HEK293 (cell line): ENCODE data around the gene MYOM1.

ENCODE experiments used
- CTCF ChIA-PET: fragments of 350-600 bp; formaldehyde crosslinking; extraction: SDS; loops from one replicate; lab custom pipeline; 2021; ENCODE audit warnings: antibody characterized with exemption; lab: Yijun Ruan, JAX
- POLR2A ChIA-PET: fragments of 300-600 bp; formaldehyde crosslinking; extraction: SDS; loops from one replicate; lab custom pipeline; 2020; ENCODE audit warnings: antibody characterized with exemption, inconsistent platforms; lab: Yijun Ruan, JAX
- H3K27ac ChIP-seq: fragments of 200-500 bp; sonication (Bioruptor generic); 2 replicates; pipeline ENCODE4 v1.5.1; 2014; ENCODE audit warnings: low read depth, low read length, control low read depth, inconsistent platforms; ENCODE audit errors: extremely low read depth
- H3K36me3 ChIP-seq, 2 experiments: fragments of 200-500 bp in 1 of 2; sonication (Bioruptor generic) in 1 of 2; 1 replicate in 1 of 2; 2 replicates in 1 of 2; pipeline ENCODE4 v1.5.1; 2014 to 2017; ENCODE audit warnings: inconsistent platforms in 2 of 2, low read length in 2 of 2; ENCODE audit not compliant: control insufficient read depth in 2 of 2, insufficient read depth in 1 of 2
- H3K4me1 ChIP-seq: fragments of 200-500 bp; sonication (Bioruptor generic); 2 replicates; pipeline ENCODE4 v1.5.1; 2014; ENCODE audit warnings: mild to moderate bottlenecking, low read length, inconsistent platforms; ENCODE audit not compliant: control insufficient read depth, insufficient read depth
- H3K4me3 ChIP-seq: 2 replicates; pipeline ENCODE4 v1.5.1; 2011; ENCODE audit warnings: low read depth, mild to moderate bottlenecking, control low read depth, low read length, moderate library complexity
- H3K9me3 ChIP-seq: fragments of 200-500 bp; sonication (Bioruptor generic); 2 replicates; pipeline ENCODE4 v1.5.1; 2014; ENCODE audit warnings: low read depth, low read length, inconsistent platforms; ENCODE audit not compliant: control insufficient read depth, insufficient read depth
- KLF8 ChIP-seq: fragments of 450-650 bp; formaldehyde crosslinking; IDR thresholded peaks from 2 replicates; pipeline ENCODE4 v1.5.1; 2016; ENCODE audit warnings: missing biosample characterization, missing genetic modification characterization
- MEIS1 ChIP-seq: sonication (generic); formaldehyde crosslinking; IDR thresholded peaks from 2 replicates; pipeline ENCODE4 v1.8.1; 2022; ENCODE audit warnings: missing genetic modification reagents, mild to moderate bottlenecking, borderline replicate concordance
- OSR2 ChIP-seq: fragments of 450-650 bp; formaldehyde crosslinking; IDR thresholded peaks from 2 replicates; pipeline ENCODE4 v1.5.1; 2016; ENCODE audit warnings: missing biosample characterization, missing genetic modification characterization
- ZBTB48 ChIP-seq: fragments of 450-650 bp; formaldehyde crosslinking; IDR thresholded peaks from 2 replicates; pipeline ENCODE4 v1.5.1; 2016; ENCODE audit warnings: missing biosample characterization, missing genetic modification characterization
- ZNF114 ChIP-seq: fragments of 450-650 bp; formaldehyde crosslinking; IDR thresholded peaks from 2 replicates; pipeline ENCODE4 v1.5.0; 2017; ENCODE audit warnings: missing biosample characterization, missing genetic modification characterization
- ZNF174 ChIP-seq: fragments of 450-650 bp; formaldehyde crosslinking; IDR thresholded peaks from 2 replicates; pipeline ENCODE4 v1.5.0; 2017; ENCODE audit warnings: missing biosample characterization, mild to moderate bottlenecking, missing genetic modification characterization
- ZNF202 ChIP-seq: fragments of 450-650 bp; formaldehyde crosslinking; IDR thresholded peaks from 2 replicates; pipeline ENCODE4 v1.5.1; 2016; ENCODE audit warnings: missing biosample characterization, missing genetic modification characterization, borderline replicate concordance
- ZNF214 ChIP-seq: fragments of 450-650 bp; formaldehyde crosslinking; IDR thresholded peaks from 2 replicates; pipeline ENCODE4 v1.5.1; 2017; ENCODE audit warnings: missing biosample characterization, mild to moderate bottlenecking, missing genetic modification characterization, borderline replicate concordance
- ZNF24 ChIP-seq: fragments of 450-650 bp; formaldehyde crosslinking; IDR thresholded peaks from 2 replicates; pipeline ENCODE4 v1.5.1; 2016; ENCODE audit warnings: missing biosample characterization, missing genetic modification characterization
- ZNF274 ChIP-seq, 2 experiments: fragments of 200-500 bp in 1 of 2; fragments of 450-650 bp in 1 of 2; sonication (Bioruptor generic) in 1 of 2; formaldehyde crosslinking in 1 of 2; IDR thresholded peaks; 2 replicates each; pipeline versions ENCODE4 v1.5.1 to v1.6.1; 2014 to 2016; ENCODE audit warnings: borderline replicate concordance in 1 of 2, inconsistent platforms in 1 of 2, low read length in 1 of 2, missing biosample characterization in 1 of 2, missing genetic modification characterization in 1 of 2
- ZNF311 ChIP-seq: fragments of 450-650 bp; formaldehyde crosslinking; IDR thresholded peaks from 2 replicates; pipeline ENCODE4 v1.5.1; 2017; ENCODE audit warnings: missing biosample characterization, missing genetic modification characterization, borderline replicate concordance
- ZNF391 ChIP-seq: fragments of 450-650 bp; formaldehyde crosslinking; IDR thresholded peaks from 2 replicates; pipeline ENCODE4 v1.5.1; 2016; ENCODE audit warnings: low read depth, missing biosample characterization, missing genetic modification characterization, borderline replicate concordance
- ZNF501 ChIP-seq: fragments of 450-650 bp; formaldehyde crosslinking; IDR thresholded peaks from 2 replicates; pipeline ENCODE4 v1.5.1; 2016; ENCODE audit warnings: missing biosample characterization, missing genetic modification characterization
- ZNF558 ChIP-seq: fragments of 450-650 bp; formaldehyde crosslinking; IDR thresholded peaks from 2 replicates; pipeline ENCODE4 v1.5.1; 2016; ENCODE audit warnings: missing biosample characterization, missing genetic modification characterization
- ZNF571 ChIP-seq: fragments of 450-650 bp; formaldehyde crosslinking; IDR thresholded peaks from 2 replicates; pipeline ENCODE4 v1.5.0; 2017; ENCODE audit warnings: missing biosample characterization, missing genetic modification characterization
- ZNF76 ChIP-seq: fragments of 450-650 bp; formaldehyde crosslinking; IDR thresholded peaks from 2 replicates; pipeline ENCODE4; 2016; ENCODE audit warnings: low read depth, missing biosample characterization, missing genetic modification characterization, borderline replicate concordance
- ZNF843 ChIP-seq: fragments of 450-650 bp; formaldehyde crosslinking; IDR thresholded peaks from 2 replicates; pipeline ENCODE4 v1.5.1; 2016; ENCODE audit warnings: missing biosample characterization, missing genetic modification characterization
- ZSCAN23 ChIP-seq: fragments of 450-650 bp; formaldehyde crosslinking; IDR thresholded peaks from 2 replicates; pipeline ENCODE4 v1.5.1; 2016; ENCODE audit warnings: missing biosample characterization, missing genetic modification characterization
- TF ChIP-seq, protein P1 (sequence below): fragments of 450-650 bp; formaldehyde crosslinking; optimal IDR thresholded peaks from 2 replicates; pipeline ENCODE3; 2016; ENCODE audit warnings: missing biosample characterization, mild to moderate bottlenecking, missing genetic modification characterization
- TF ChIP-seq, protein P2 (sequence below): fragments of 450-650 bp; formaldehyde crosslinking; IDR thresholded peaks from 2 replicates; pipeline ENCODE4 v1.5.1; 2017; ENCODE audit warnings: missing biosample characterization, missing genetic modification characterization
- TF ChIP-seq, protein P3 (sequence below): fragments of 450-650 bp; formaldehyde crosslinking; IDR thresholded peaks from 2 replicates; pipeline ENCODE4 v1.5.1; 2016; ENCODE audit warnings: missing biosample characterization, missing genetic modification characterization, borderline replicate concordance
- TF ChIP-seq, protein P4 (sequence below): fragments of 450-650 bp; formaldehyde crosslinking; IDR thresholded peaks from 2 replicates; pipeline ENCODE4 v1.5.1; 2016; ENCODE audit warnings: missing biosample characterization, missing genetic modification characterization
- TF ChIP-seq, protein P5 (sequence below): fragments of 450-650 bp; formaldehyde crosslinking; IDR thresholded peaks from 2 replicates; pipeline ENCODE4 v1.5.1; 2017; ENCODE audit warnings: missing biosample characterization, missing genetic modification characterization

The MYOM1 gene

DNA sequence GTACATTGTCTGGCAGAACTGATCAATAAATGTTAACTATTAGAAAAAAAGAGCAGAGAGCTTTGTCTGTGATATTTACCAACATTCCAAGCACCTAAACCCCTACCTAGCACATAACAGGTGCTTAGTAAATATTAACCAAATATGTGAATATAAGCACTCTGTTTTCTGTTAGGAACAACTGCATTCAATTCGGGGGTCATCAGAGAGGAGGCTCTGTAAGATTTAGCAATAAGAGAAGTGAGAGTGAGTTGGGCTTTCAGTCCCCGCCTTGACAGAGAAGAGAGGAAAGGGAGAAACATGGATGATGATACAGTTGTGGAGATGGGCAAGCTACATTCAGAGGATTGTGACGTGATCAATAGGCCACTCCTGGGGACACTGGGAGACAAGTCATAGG lies 47.7 kb downstream of the MYOM1 start:
- Histone ChIP-seq H3K4me1 (no peaks in the 10 kb centered on the region), H3K9me3 (no peaks in the 10 kb centered on the region), H3K27ac (no peak overlapping the region), H3K4me3 (no peak overlapping the region), H3K36me3 (no peaks in the 10 kb centered on the region)
- ChIA-PET CTCF (interaction anchor here (0.6 kb wide), 1 partner anchor 23 kb away, joined by 3 read pairs; no protein-coding TSS in a partner anchor), POLR2A (no interaction called here)
- TF ChIP-seq ZNF174 (tag by site-specific recombination): no peak
- no peak for TF ChIP-seq ZNF76 (tag by site-specific recombination)
- TF ChIP-seq, protein P1, sequence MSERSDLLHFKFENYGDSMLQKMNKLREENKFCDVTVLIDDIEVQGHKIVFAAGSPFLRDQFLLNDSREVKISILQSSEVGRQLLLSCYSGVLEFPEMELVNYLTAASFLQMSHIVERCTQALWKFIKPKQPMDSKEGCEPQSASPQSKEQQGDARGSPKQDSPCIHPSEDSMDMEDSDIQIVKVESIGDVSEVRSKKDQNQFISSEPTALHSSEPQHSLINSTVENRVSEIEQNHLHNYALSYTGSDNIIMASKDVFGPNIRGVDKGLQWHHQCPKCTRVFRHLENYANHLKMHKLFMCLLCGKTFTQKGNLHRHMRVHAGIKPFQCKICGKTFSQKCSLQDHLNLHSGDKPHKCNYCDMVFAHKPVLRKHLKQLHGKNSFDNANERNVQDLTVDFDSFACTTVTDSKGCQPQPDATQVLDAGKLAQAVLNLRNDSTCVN (tag by site-specific recombination): no peak
- no peak for TF ChIP-seq KLF8 (tag by site-specific recombination)
- no peak for TF ChIP-seq ZSCAN23
- TF ChIP-seq, protein P2, sequence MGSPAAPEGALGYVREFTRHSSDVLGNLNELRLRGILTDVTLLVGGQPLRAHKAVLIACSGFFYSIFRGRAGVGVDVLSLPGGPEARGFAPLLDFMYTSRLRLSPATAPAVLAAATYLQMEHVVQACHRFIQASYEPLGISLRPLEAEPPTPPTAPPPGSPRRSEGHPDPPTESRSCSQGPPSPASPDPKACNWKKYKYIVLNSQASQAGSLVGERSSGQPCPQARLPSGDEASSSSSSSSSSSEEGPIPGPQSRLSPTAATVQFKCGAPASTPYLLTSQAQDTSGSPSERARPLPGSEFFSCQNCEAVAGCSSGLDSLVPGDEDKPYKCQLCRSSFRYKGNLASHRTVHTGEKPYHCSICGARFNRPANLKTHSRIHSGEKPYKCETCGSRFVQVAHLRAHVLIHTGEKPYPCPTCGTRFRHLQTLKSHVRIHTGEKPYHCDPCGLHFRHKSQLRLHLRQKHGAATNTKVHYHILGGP (tag by site-specific recombination): no peak
- TF ChIP-seq OSR2: no peak
- TF ChIP-seq MEIS1 (CRISPR knock-in tag): no peak
- no peak for TF ChIP-seq ZNF391
- TF ChIP-seq, protein P3, sequence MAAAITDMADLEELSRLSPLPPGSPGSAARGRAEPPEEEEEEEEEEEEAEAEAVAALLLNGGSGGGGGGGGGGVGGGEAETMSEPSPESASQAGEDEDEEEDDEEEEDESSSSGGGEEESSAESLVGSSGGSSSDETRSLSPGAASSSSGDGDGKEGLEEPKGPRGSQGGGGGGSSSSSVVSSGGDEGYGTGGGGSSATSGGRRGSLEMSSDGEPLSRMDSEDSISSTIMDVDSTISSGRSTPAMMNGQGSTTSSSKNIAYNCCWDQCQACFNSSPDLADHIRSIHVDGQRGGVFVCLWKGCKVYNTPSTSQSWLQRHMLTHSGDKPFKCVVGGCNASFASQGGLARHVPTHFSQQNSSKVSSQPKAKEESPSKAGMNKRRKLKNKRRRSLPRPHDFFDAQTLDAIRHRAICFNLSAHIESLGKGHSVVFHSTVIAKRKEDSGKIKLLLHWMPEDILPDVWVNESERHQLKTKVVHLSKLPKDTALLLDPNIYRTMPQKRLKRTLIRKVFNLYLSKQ (tag by site-specific recombination): no peak
- TF ChIP-seq ZNF501: no peak
- TF ChIP-seq ZNF843 (tag by site-specific recombination): no peak

DNA sequence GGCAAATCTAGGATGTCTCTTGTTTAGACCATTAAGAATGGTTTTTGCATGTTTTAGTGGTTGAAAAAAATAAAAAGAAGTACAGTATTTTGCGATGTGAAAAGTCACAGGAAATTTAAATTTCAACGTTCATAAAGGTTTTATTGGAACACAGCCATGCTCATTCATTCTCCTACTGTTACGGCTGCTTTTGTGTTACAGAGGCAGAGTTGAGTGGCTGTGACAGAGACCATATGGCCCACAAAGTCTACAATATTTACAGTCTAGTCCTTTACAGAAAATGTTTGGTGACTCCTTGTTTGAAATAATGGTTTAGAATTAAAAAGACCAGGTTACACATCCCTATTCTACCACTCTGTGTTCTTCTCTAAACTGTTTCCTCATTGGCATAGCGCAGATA lies 48.1 kb downstream of the MYOM1 start:
- Histone ChIP-seq H3K4me3 (no peak overlapping the region), H3K36me3 (no peaks in the 10 kb centered on the region), H3K9me3 (no peaks in the 10 kb centered on the region), H3K4me1 (no peaks in the 10 kb centered on the region), H3K27ac (no peak overlapping the region)
- TF ChIP-seq ZNF558 (tag by site-specific recombination): no peak
- TF ChIP-seq, protein P4, sequence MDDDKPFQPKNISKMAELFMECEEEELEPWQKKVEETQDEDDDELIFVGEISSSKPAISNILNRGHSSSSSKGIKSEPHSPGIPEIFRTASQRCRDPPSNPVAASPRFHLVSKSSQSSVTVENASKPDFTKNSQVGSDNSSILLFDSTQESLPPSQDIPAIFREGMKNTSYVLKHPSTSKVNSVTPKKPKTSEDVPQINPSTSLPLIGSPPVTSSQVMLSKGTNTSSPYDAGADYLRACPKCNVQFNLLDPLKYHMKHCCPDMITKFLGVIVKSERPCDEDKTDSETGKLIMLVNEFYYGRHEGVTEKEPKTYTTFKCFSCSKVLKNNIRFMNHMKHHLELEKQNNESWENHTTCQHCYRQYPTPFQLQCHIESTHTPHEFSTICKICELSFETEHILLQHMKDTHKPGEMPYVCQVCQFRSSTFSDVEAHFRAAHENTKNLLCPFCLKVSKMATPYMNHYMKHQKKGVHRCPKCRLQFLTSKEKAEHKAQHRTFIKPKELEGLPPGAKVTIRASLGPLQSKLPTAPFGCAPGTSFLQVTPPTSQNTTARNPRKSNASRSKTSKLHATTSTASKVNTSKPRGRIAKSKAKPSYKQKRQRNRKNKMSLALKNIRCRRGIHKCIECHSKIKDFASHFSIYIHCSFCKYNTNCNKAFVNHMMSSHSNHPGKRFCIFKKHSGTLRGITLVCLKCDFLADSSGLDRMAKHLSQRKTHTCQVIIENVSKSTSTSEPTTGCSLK: no peak
- ChIA-PET POLR2A (no interaction called here), CTCF (no interaction called here)

DNA sequence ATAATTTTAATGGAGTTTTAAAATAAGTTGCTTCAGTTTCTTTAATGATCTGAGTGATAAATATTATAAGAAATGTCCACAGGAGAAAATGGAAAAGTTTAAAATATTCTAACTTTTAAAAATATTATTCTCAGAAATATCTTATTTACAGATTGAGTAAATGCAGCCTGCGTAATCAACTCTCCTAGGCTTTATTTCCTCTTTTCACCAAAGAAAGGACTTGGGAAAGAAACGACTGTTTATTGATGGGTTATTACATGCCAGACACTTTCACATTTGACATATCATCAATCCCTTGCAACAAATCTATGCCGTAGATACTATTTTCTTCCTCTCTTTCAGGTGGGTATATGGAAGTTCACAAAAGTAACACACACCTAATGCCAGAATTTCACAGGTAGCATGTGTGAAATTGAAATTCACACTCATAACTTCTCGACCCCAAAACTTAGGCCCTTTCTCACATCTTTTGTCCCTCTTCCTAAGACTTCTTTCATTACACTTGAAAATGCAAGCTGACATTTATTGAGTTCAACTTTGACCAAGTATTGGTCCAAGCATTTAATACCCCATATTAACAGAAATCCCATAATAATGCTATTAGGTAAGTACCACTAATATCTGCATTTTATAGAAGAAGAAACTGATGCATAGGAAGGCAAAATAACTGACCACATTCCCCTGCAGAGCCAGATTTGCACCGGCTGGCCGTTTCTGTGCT lies 49.2 kb downstream of the MYOM1 start:
- Histone ChIP-seq H3K9me3 (no peaks in the 10 kb centered on the region), H3K4me1 (no peaks in the 10 kb centered on the region), H3K4me3 (no peak overlapping the region), H3K27ac (no peak overlapping the region), H3K36me3 (no peaks in the 10 kb centered on the region)
- ChIA-PET CTCF (no interaction called here), POLR2A (no interaction called here)
- TF ChIP-seq ZNF274 (IDR thresholded peaks at IDR 0.05; ENCODE audit: low read length) (no peak), ZNF274 (tag by site-specific recombination; IDR thresholded peaks at IDR 0.05; ENCODE audit: borderline replicate concordance) (no peak), ZBTB48 (tag by site-specific recombination) (no peak), ZNF114 (tag by site-specific recombination) (no peak), ZNF311 (tag by site-specific recombination) (no peak), ZSCAN23 (no peak), ZNF24 (tag by site-specific recombination) (no peak), ZNF571 (tag by site-specific recombination) (no peak), ZNF214 (tag by site-specific recombination) (no peak), ZNF202 (tag by site-specific recombination) (no peak)
- TF ChIP-seq, protein P5, sequence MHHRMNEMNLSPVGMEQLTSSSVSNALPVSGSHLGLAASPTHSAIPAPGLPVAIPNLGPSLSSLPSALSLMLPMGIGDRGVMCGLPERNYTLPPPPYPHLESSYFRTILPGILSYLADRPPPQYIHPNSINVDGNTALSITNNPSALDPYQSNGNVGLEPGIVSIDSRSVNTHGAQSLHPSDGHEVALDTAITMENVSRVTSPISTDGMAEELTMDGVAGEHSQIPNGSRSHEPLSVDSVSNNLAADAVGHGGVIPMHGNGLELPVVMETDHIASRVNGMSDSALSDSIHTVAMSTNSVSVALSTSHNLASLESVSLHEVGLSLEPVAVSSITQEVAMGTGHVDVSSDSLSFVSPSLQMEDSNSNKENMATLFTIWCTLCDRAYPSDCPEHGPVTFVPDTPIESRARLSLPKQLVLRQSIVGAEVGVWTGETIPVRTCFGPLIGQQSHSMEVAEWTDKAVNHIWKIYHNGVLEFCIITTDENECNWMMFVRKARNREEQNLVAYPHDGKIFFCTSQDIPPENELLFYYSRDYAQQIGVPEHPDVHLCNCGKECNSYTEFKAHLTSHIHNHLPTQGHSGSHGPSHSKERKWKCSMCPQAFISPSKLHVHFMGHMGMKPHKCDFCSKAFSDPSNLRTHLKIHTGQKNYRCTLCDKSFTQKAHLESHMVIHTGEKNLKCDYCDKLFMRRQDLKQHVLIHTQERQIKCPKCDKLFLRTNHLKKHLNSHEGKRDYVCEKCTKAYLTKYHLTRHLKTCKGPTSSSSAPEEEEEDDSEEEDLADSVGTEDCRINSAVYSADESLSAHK: no peak
